K562 (cell line): ENCODE data around the gene VWA7. TPM values are rescaled to one million over a fixed set of nuclear protein-coding genes. Genes with fewer than 3 reads are reported as not detected.

ENCODE experiments used
- ARID1B ChIP-seq: fragments of 450-650 bp; IDR thresholded peaks from 2 replicates; pipeline ENCODE4 v1.6.1; 2016; ENCODE audit warnings: antibody characterized with exemption, mild to moderate bottlenecking, inconsistent platforms
- ARID3B ChIP-seq: fragments of 250-450 bp; sonication (Bioruptor Pico); IDR thresholded peaks from 2 replicates; pipeline ENCODE4 v1.4.0; 2020; ENCODE audit warnings: borderline replicate concordance
- BCOR ChIP-seq: fragments of 450-650 bp; IDR thresholded peaks from 2 replicates; pipeline ENCODE4 v1.6.1; 2016
- CREM ChIP-seq: IDR thresholded peaks from 2 replicates; pipeline ENCODE4 v1.6.1; 2014; ENCODE audit warnings: antibody characterized with exemption, low read depth
- HDAC3 ChIP-seq: fragments of 450-650 bp; IDR thresholded peaks from 2 replicates; pipeline ENCODE4 v1.6.1; 2018; ENCODE audit warnings: borderline replicate concordance, mild to moderate bottlenecking, moderate library complexity; ENCODE audit not compliant: partially characterized antibody
- HDAC6 ChIP-seq: IDR thresholded peaks from 2 replicates; pipeline ENCODE4 v1.6.1; 2012; ENCODE audit warnings: low read depth, mild to moderate bottlenecking, control low read depth, inconsistent platforms, low read length, moderate library complexity
- HMG20A ChIP-seq: fragments of 450-650 bp; formaldehyde crosslinking; conservative IDR thresholded peaks from 2 replicates; pipeline ENCODE4 v1.4.0; 2020; ENCODE audit warnings: mild to moderate bottlenecking, mixed read lengths
- KAT2B ChIP-seq: IDR thresholded peaks from one replicate; pipeline ENCODE4 v1.6.1; 2012; ENCODE audit warnings: low read depth, mild to moderate bottlenecking, control low read depth, inconsistent platforms, low read length, moderate library complexity
- KAT8 ChIP-seq: fragments of 450-650 bp; IDR thresholded peaks from 2 replicates; pipeline ENCODE4 v1.6.1; 2016; ENCODE audit warnings: low read depth, mild to moderate bottlenecking
- LARP7 ChIP-seq: fragments of 450-650 bp; IDR thresholded peaks from 2 replicates; pipeline ENCODE4 v1.6.1; 2016
- MAFG ChIP-seq: fragments of 450-650 bp; conservative IDR thresholded peaks from 2 replicates; pipeline ENCODE4 v1.6.1; 2016; ENCODE audit warnings: missing genetic modification characterization, missing compliant biosample characterization
- MNT ChIP-seq, 2 experiments: fragments of 450-650 bp; conservative IDR thresholded peaks; 2 replicates each; pipeline ENCODE4 v1.6.1; 2017; ENCODE audit warnings: mild to moderate bottlenecking in 2 of 2, moderate library complexity in 2 of 2
- POLR2G ChIP-seq: fragments of 200-400 bp; formaldehyde crosslinking; IDR thresholded peaks from 2 replicates; pipeline ENCODE4 v1.6.1; 2017; ENCODE audit warnings: low read depth, mild to moderate bottlenecking, antibody characterized with exemption, low read length, moderate library complexity
- SMC3 ChIP-seq: conservative IDR thresholded peaks from 2 replicates; pipeline ENCODE4 v1.6.1; 2011; ENCODE audit warnings: low read depth, low read length, improper control_type of control experiment; ENCODE audit not compliant: insufficient read depth
- THRB ChIP-seq: fragments of 450-650 bp; formaldehyde crosslinking; conservative IDR thresholded peaks from 2 replicates; pipeline ENCODE4 v1.4.0; 2022; ENCODE audit warnings: mild to moderate bottlenecking, missing genetic modification characterization
- U2AF2 ChIP-seq: fragments of 200-400 bp; formaldehyde crosslinking; optimal IDR thresholded peaks from 2 replicates; pipeline ENCODE3; 2017; ENCODE audit warnings: low read depth, mild to moderate bottlenecking, low read length
- VEZF1 ChIP-seq: fragments of 200-800 bp; sonication (Bioruptor generic); IDR thresholded peaks from 2 replicates; pipeline ENCODE4 v1.6.1; 2017; ENCODE audit warnings: missing genetic modification characterization, missing compliant biosample characterization
- ZNF146 ChIP-seq: IDR thresholded peaks from one replicate; pipeline ENCODE4 v1.6.1; 2018; ENCODE audit warnings: missing compliant biosample characterization; ENCODE audit not compliant: unreplicated experiment
- ZNF197 ChIP-seq: fragments of 200-800 bp; sonication (Bioruptor generic); IDR thresholded peaks from 2 replicates; pipeline ENCODE4 v1.6.1; 2016; ENCODE audit warnings: low read depth, missing genetic modification characterization, missing compliant biosample characterization
- ZNF3 ChIP-seq: fragments of 250-450 bp; sonication (Bioruptor Pico); IDR thresholded peaks from 2 replicates; pipeline ENCODE4 v1.5.0; 2021; ENCODE audit warnings: mild to moderate bottlenecking, moderate library complexity
- ZNF41 ChIP-seq: fragments of 250-450 bp; sonication (Bioruptor Pico); conservative IDR thresholded peaks from 2 replicates; pipeline ENCODE4 v1.4.0; 2020; ENCODE audit warnings: mild to moderate bottlenecking
- ZNF512 ChIP-seq: IDR thresholded peaks from 2 replicates; pipeline ENCODE4 v1.6.1; 2016; ENCODE audit warnings: missing genetic modification characterization, missing compliant biosample characterization
- ZNF830 ChIP-seq: fragments of 250-450 bp; sonication (Bioruptor Pico); IDR thresholded peaks from 2 replicates; pipeline ENCODE4 v1.5.0; 2021; ENCODE audit warnings: mild to moderate bottlenecking
- polyA plus RNA-seq, 8 experiments: library from polyadenylated mRNA; depleted of rRNA in 4 of 8; stranded (reverse) in 5 of 8; unstranded in 3 of 8; fragments of >200 nt; fragmentation: Nextera tagmentation in 2 of 8; fragmentation: Illumina TruSeq in 1 of 8; extraction: Ambion mirVana in 2 of 8; extraction: Trizol in 1 of 8; gene quantifications; 2 replicates each; pipeline versions ENCODE4 v1.2.1 to v1.2.3, GENCODE V29; 2011 to 2014; ENCODE audit warnings: inconsistent platforms in 1 of 8, missing spikeins in 1 of 8
- total RNA-seq, 7 experiments: library from RNA; depleted of rRNA in 6 of 7; stranded (reverse); fragments of >200 nt in 6 of 7; fragmentation: Illumina TruSeq in 2 of 7; extraction: Trizol in 2 of 7; gene quantifications; 2 replicates each; pipeline versions ENCODE4 v1.2.1 to v1.2.3, GENCODE V29; 2011 to 2021; ENCODE audit warnings: low replicate concordance in 1 of 7

VWA7 gene
- total and polyA plus RNA-seq, 9 of the 15 experiments (the other 6 are each of a cell fraction or from before 2014, with no cell fraction given) = 0.18 to 2.9 (median 0.95) TPM

- no peak for TF ChIP-seq ZNF146 (CRISPR knock-in tag)
- no peak for TF ChIP-seq VEZF1 (CRISPR knock-in tag)
- no peak for TF ChIP-seq MNT (conservative IDR thresholded peaks at IDR 0.05)
- TF ChIP-seq KAT2B = no peak
- no peak for TF ChIP-seq ZNF3 (CRISPR knock-in tag)
- TF ChIP-seq ARID3B (CRISPR knock-in tag) = no peak
- peak; percentile 72; the same call in 1 of the 2 replicates for TF ChIP-seq ZNF830 (CRISPR knock-in tag)
- TF ChIP-seq KAT8 = no peak
- TF ChIP-seq SMC3 = no peak
- TF ChIP-seq HDAC3 = no peak
- TF ChIP-seq HMG20A (CRISPR knock-in tag) = peak; percentile 61; the same call in 1 of the 2 replicates
- TF ChIP-seq ARID1B = no peak
- 0 out of 2 replicates have a peak, but pooled peaks have one; percentile 54 for TF ChIP-seq ZNF41 (CRISPR knock-in tag)
- TF ChIP-seq BCOR = peak; percentile 17; the same call in 1 of the 2 replicates
- no peak for TF ChIP-seq MAFG (tag)
- no peak for TF ChIP-seq HDAC6
- peak; percentile 61; the same call in 1 of the 2 replicates for TF ChIP-seq THRB (CRISPR knock-in tag)
- TF ChIP-seq ZNF197 = no peak
- TF ChIP-seq CREM = no peak
- no peak for TF ChIP-seq LARP7
- no peak for TF ChIP-seq U2AF2
- TF ChIP-seq ZNF512 (tag) = no peak
- TF ChIP-seq POLR2G = no peak
Observed at GRCh38 chr6:31814677-31815024, 37.5 kb upstream of the VWA7 start (continued).
